Thyroid gland (tissue), 4 donors: ENCODE results near the gene DOHH. TPM values are rescaled to one million over a fixed set of nuclear protein-coding genes. Genes with fewer than 3 reads are reported as not detected.
"Not testable (repeated sequence)": the region's sequence is repeated elsewhere in the genome, so short reads cannot be mapped to it uniquely, and the experiment has no call there.

ENCODE experiments used
- DNase-seq, 2 donors: peaks; one replicate each; pipeline ENCODE4 v3.0.0-alpha.2; 2019
- H3K27ac ChIP-seq, 3 donors: fragments of 200-600 bp; sonication (generic); 1 replicate in 2 of 3; 2 replicates in 1 of 3; pipeline ENCODE4 v1.5.1; 2016 to 2019; ENCODE audit warnings: mild to moderate bottlenecking in 1 of 3, moderate library complexity in 1 of 3
- H3K27me3 ChIP-seq: fragments of 200-600 bp; sonication (generic); one replicate; pipeline ENCODE4 v1.5.1; 2019
- H3K36me3 ChIP-seq, 2 donors: fragments of 200-600 bp; sonication (generic); one replicate each; pipeline ENCODE4 v1.5.1; 2016 to 2019
- H3K4me1 ChIP-seq, 2 donors: fragments of 200-600 bp; sonication (generic); one replicate each; pipeline ENCODE4 v1.5.1; 2017 to 2019
- H3K4me3 ChIP-seq, 3 donors: fragments of 200-600 bp; sonication (generic); replicated peaks in 1 of 3; 1 replicate in 2 of 3; 2 replicates in 1 of 3; pipeline ENCODE4 v1.5.1; 2016; ENCODE audit warnings: mild to moderate bottlenecking in 1 of 3
- H3K9me3 ChIP-seq: fragments of 200-600 bp; sonication (generic); one replicate; pipeline ENCODE4 v1.5.1; 2017
- CTCF ChIP-seq, 6 experiments: fragments of 200-600 bp in 3 of 6; fragments of 450-650 bp in 3 of 6; sonication (generic) in 3 of 6; IDR thresholded peaks; one replicate each; pipeline ENCODE4 v1.5.1; 2016 to 2019; ENCODE audit warnings: antibody characterized with exemption in 6 of 6, mild to moderate bottlenecking in 2 of 6, inconsistent platforms in 1 of 6, moderate library complexity in 1 of 6
- POLR2A ChIP-seq, 2 donors: fragments of 450-650 bp; IDR thresholded peaks; one replicate each; pipeline ENCODE4 v1.6.1; 2017; ENCODE audit warnings: antibody characterized with exemption in 2 of 2, mild to moderate bottlenecking in 2 of 2, moderate library complexity in 1 of 2
- WGBS, 2 donors: methylation state at CpG; one replicate each; pipeline ENCODE4 v1.1.5; 2017; 5-methylcytosine and 5-hydroxymethylcytosine counted together
- intact Hi-C: fragments of 100-400 bp; cut with DNase I; formaldehyde crosslinking; loops from one replicate; pipeline ENCODE4 v1.15.1; 2023
- total RNA-seq, 4 donors: library from RNA; depleted of rRNA; stranded (reverse); fragments of >200 nt; gene quantifications; one replicate each; pipeline ENCODE4 v1.2.3, GENCODE V29; 2016

Gene DOHH
- total RNA-seq, 4 donors from 2014 or later: 9.0 to 18.9 (median 13.6) TPM

- Histone ChIP-seq H3K27ac (peak overlapping the region in 1 of 3 donors; percentile 24), H3K9me3 (no peaks in the 10 kb centered on the region), H3K36me3 (peaks cover 40 to 53% of the 10 kb centered on the region in 2 donors), H3K4me1 (peaks cover 0 to 30% of the 10 kb centered on the region in 2 donors), H3K27me3 (no peaks in the 10 kb centered on the region), H3K4me3 (no peak overlapping the region)
- intact Hi-C loops: no loop called here
- DNase-seq: no peak
- 94 to 96% methylated on average over 27 to 28 of the region's 28 CpGs for WGBS, 2 donors
- TF ChIP-seq POLR2A (IDR thresholded peaks at IDR 0.05): no peak
- no peak for TF ChIP-seq CTCF (IDR thresholded peaks at IDR 0.05)
Measured at GRCh38 chr19:3448616-3449334, 51.7 kb downstream of the DOHH start.

- H3K9me3 ChIP-seq, DNase-seq, H3K27ac ChIP-seq, H3K27me3 ChIP-seq, intact Hi-C loops, H3K4me3 ChIP-seq: not testable (repeated sequence)
- H3K36me3 ChIP-seq: peaks cover 22 to 35% of the 10 kb centered on the region in 2 donors
- peaks cover 0 to 39% of the 10 kb centered on the region in 2 donors for H3K4me1 ChIP-seq
- 95 to 100% methylated on average over 2 to 4 of the region's 4 CpGs for WGBS, 2 donors
Measured at GRCh38 chr19:3446657-3447056, 53.8 kb downstream of the DOHH start.

- Histone ChIP-seq H3K4me1 (peaks cover 0 to 34% of the 10 kb centered on the region in 2 donors), H3K27me3 (no peaks in the 10 kb centered on the region), H3K36me3 (peaks cover 25 to 27% of the 10 kb centered on the region in 2 donors), H3K9me3 (no peaks in the 10 kb centered on the region), H3K27ac (no peak overlapping the region), H3K4me3 (no peak overlapping the region)
- TF ChIP-seq CTCF (IDR thresholded peaks at IDR 0.05) (no peak), POLR2A (IDR thresholded peaks at IDR 0.05) (no peak)
- no peak for DNase-seq
- intact Hi-C loops: no loop called here
- WGBS, 2 donors: 78 to 89% methylated on average over 23 to 24 of the region's 24 CpGs
Measured at GRCh38 chr19:3444695-3445234, 55.7 kb downstream of the DOHH start.

- WGBS, 2 donors: 60 to 62% methylated on average over 26 to 33 of the region's 33 CpGs
- Histone ChIP-seq H3K36me3 (peaks cover 18 to 20% of the 10 kb centered on the region in 2 donors), H3K27me3 (no peaks in the 10 kb centered on the region), H3K4me3 (no peak overlapping the region), H3K4me1 (peaks cover 0 to 34% of the 10 kb centered on the region in 2 donors), H3K9me3 (no peaks in the 10 kb centered on the region), H3K27ac (peak overlapping the region in 1 of 3 donors; percentile 58)
- intact Hi-C loops: no loop called here
- DNase-seq: peak in 1 of 2 donors; percentile 38
- TF ChIP-seq POLR2A (IDR thresholded peaks at IDR 0.05) (no peak), CTCF (IDR thresholded peaks at IDR 0.05) (no peak)
Measured at GRCh38 chr19:3443840-3444694, 56.4 kb downstream of the DOHH start.

- TF ChIP-seq CTCF (IDR thresholded peaks at IDR 0.05): no peak
- no peak for TF ChIP-seq POLR2A (IDR thresholded peaks at IDR 0.05)
- Histone ChIP-seq H3K9me3 (no peaks in the 10 kb centered on the region), H3K4me3 (no peak overlapping the region), H3K36me3 (peaks cover 26 to 27% of the 10 kb centered on the region in 2 donors), H3K27me3 (no peaks in the 10 kb centered on the region), H3K4me1 (peaks cover 0 to 34% of the 10 kb centered on the region in 2 donors), H3K27ac (peak overlapping the region in 2 of 3 donors; percentile 7 to 38)
- DNase-seq: no peak
- intact Hi-C loops: no loop called here
- WGBS, 2 donors: 96 to 99% methylated on average over 7 to 10 of the region's 15 CpGs
Measured at GRCh38 chr19:3442487-3443071, 57.9 kb downstream of the DOHH start.
